HG03175 (cell line): Measurements from ENCODE around the gene ZNF618.
A peak's percentile ranks its signal among the peaks of the same experiment; 100 is the strongest.

ENCODE experiments used
- ATAC-seq: cut with Tn5 transposase; IDR thresholded peaks from one replicate; pipeline ENCODE4 v1.9.1; 2021; ENCODE audit warnings: mild to moderate bottlenecking, moderate library complexity; ENCODE audit not compliant: unreplicated experiment

ZNF618 gene

GRCh38 chr9:113876151-113876992 is at the start of gene ZNF618:
Gene ZNF618, plus strand, starts transcription at chr9:113876309. Its CDS starts 72 bp downstream, at chr9:113876381.
- no peak for ATAC-seq

GRCh38 chr9:113828221-113828620 is 47.9 kb upstream of the ZNF618 start:
- no peak for ATAC-seq

GRCh38 chr9:113837334-113837733 is 38.8 kb upstream of the ZNF618 start:
- no peak for ATAC-seq

GRCh38 chr9:113842086-113842485 is 34.0 kb upstream of the ZNF618 start:
- no peak for ATAC-seq

GRCh38 chr9:113844466-113844865 is 31.6 kb upstream of the ZNF618 start:
- no peak for ATAC-seq

GRCh38 chr9:113851359-113851758 is 24.8 kb upstream of the ZNF618 start:
- ATAC-seq, result no peak

- ATAC-seq, result no peak
These were observed 24.2 kb upstream of the ZNF618 start for GRCh38 chr9:113851873-113852272.

GRCh38 chr9:113853333-113853732 is 22.8 kb upstream of the ZNF618 start:
- no peak for ATAC-seq

- ATAC-seq, result no peak
These were observed 21.8 kb upstream of the ZNF618 start for GRCh38 chr9:113854310-113854709.

GRCh38 chr9:113857875-113858274 is 18.2 kb upstream of the ZNF618 start:
- ATAC-seq, result peak; percentile 71

GRCh38 chr9:113858282-113858681 is 17.8 kb upstream of the ZNF618 start:
- peak; percentile 29 for ATAC-seq

GRCh38 chr9:113863345-113863744 is 12.8 kb upstream of the ZNF618 start:
- ATAC-seq, result no peak

GRCh38 chr9:113868501-113868900 is 7.6 kb upstream of the ZNF618 start:
- ATAC-seq, result no peak

- no peak for ATAC-seq
These were observed 3.5 kb upstream of the ZNF618 start for GRCh38 chr9:113872485-113873143.

GRCh38 chr9:113873446-113873845 is 2.7 kb upstream of the ZNF618 start:
- ATAC-seq, result no peak

- no peak for ATAC-seq
These were observed 2.2 kb upstream of the ZNF618 start for GRCh38 chr9:113873926-113874325.

GRCh38 chr9:113875459-113876150 is 504 bp upstream of the ZNF618 start:
- ATAC-seq, result no peak

- no peak for ATAC-seq
These were observed 872 bp downstream of the ZNF618 start for GRCh38 chr9:113876993-113877368.

GRCh38 chr9:113879318-113879717 is 3.2 kb downstream of the ZNF618 start:
- ATAC-seq, result no peak

- ATAC-seq, result no peak
These were observed 3.8 kb downstream of the ZNF618 start for GRCh38 chr9:113879911-113880310.

GRCh38 chr9:113882181-113882580 is 6.1 kb downstream of the ZNF618 start:
- ATAC-seq, result no peak
